AG04449 (cell line): ENCODE measurements around the gene SPATA45.

ENCODE experiments used
- CTCF ChIA-PET: fragments of 350-600 bp; formaldehyde crosslinking; extraction: SDS; loops from one replicate; lab custom pipeline; 2021; ENCODE audit warnings: antibody characterized with exemption; lab: Yijun Ruan, JAX
- POLR2A ChIA-PET: fragments of 400-600, 350-600 bp; formaldehyde crosslinking; extraction: SDS; loops from one replicate; lab custom pipeline; 2020; ENCODE audit warnings: antibody characterized with exemption, inconsistent platforms; lab: Yijun Ruan, JAX
- DNase-seq: peaks from one replicate; pipeline ENCODE4 v3.0.0-alpha.2; 2010; ENCODE audit warnings: low read depth, low spot score
- H3K4me3 ChIP-seq: 2 replicates; pipeline ENCODE4 v1.5.1; 2011; ENCODE audit warnings: low read depth, mild to moderate bottlenecking, control low read depth, low read length
- TF ChIP-seq, protein P1 (sequence below): IDR thresholded peaks from one replicate; pipeline ENCODE4 v1.5.1; 2011; ENCODE audit warnings: mild to moderate bottlenecking, moderate library complexity, low read length, control low read depth, inconsistent platforms; ENCODE audit not compliant: insufficient read depth; ENCODE audit errors: missing control alignments

Gene SPATA45

GRCh38 chr1:212847549-212847948 is at the start of gene SPATA45:
TSS of gene SPATA45 (minus strand) at chr1:212847649. CDS start at chr1:212836149, 11,500 bp downstream.
- no peak for DNase-seq
- POLR2A ChIA-PET: interaction anchor here (0.6 kb wide), 1 partner anchor 32 kb away, joined by 4 read pairs; no protein-coding TSS in a partner anchor
- CTCF ChIA-PET: no interaction called here
- TF ChIP-seq, protein P1, sequence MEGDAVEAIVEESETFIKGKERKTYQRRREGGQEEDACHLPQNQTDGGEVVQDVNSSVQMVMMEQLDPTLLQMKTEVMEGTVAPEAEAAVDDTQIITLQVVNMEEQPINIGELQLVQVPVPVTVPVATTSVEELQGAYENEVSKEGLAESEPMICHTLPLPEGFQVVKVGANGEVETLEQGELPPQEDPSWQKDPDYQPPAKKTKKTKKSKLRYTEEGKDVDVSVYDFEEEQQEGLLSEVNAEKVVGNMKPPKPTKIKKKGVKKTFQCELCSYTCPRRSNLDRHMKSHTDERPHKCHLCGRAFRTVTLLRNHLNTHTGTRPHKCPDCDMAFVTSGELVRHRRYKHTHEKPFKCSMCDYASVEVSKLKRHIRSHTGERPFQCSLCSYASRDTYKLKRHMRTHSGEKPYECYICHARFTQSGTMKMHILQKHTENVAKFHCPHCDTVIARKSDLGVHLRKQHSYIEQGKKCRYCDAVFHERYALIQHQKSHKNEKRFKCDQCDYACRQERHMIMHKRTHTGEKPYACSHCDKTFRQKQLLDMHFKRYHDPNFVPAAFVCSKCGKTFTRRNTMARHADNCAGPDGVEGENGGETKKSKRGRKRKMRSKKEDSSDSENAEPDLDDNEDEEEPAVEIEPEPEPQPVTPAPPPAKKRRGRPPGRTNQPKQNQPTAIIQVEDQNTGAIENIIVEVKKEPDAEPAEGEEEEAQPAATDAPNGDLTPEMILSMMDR: no peak
- H3K4me3 ChIP-seq: no peak within 1 kb of the TSS

- no peak overlapping the region for H3K4me3 ChIP-seq
- POLR2A ChIA-PET: no interaction called here
- TF ChIP-seq, protein P1: no peak
- CTCF ChIA-PET: no interaction called here
- no peak for DNase-seq
These were observed 44.7 kb upstream of the SPATA45 start for GRCh38 chr1:212892108-212892507.

GRCh38 chr1:212884592-212884991 is 37.1 kb upstream of the SPATA45 start:
- TF ChIP-seq, protein P1: no peak
- ChIA-PET POLR2A (no interaction called here), CTCF (no interaction called here)
- H3K4me3 ChIP-seq: no peak overlapping the region
- DNase-seq: no peak

GRCh38 chr1:212879947-212880690 is 32.7 kb upstream of the SPATA45 start:
- TF ChIP-seq, protein P1: no peak
- H3K4me3 ChIP-seq: no peak overlapping the region
- DNase-seq: no peak
- POLR2A ChIA-PET: interaction anchor here (0.6 kb wide), 1 partner anchor 32 kb away, joined by 4 read pairs; no protein-coding TSS in a partner anchor
- CTCF ChIA-PET: no interaction called here

DNA sequence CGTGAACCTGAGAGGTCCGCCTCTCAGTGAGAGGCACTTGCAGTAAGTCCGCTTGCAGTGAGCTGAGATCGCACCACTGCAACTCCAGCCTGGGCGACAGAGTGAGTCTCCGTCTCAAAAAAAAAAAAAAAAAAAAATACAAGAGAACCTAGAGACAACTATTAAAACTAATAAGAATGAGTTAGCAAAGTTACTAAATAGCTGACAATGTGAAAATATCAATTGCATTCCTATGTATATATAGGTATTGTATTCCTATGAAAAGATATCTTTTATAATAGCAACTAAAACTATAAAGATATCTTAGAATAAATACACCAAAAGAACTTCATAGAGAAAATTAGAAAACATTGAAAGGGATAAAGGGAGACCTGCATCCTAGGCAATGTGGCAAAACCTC is 31.0 kb upstream of the SPATA45 start:
- TF ChIP-seq, protein P1: no peak
- no peak for DNase-seq
- ChIA-PET POLR2A (interaction anchor here (0.6 kb wide), 1 partner anchor 178 kb away, joined by 3 read pairs; no protein-coding TSS in a partner anchor), CTCF (interaction anchor here (1.2 to 1.4 kb wide), 2 partner anchors 21 to 117 kb away, joined by 3 read pairs; no protein-coding TSS in a partner anchor)
- no peak overlapping the region for H3K4me3 ChIP-seq

GRCh38 chr1:212873518-212873917 is 26.1 kb upstream of the SPATA45 start:
- no peak for DNase-seq
- POLR2A ChIA-PET: no interaction called here
- TF ChIP-seq, protein P1: no peak
- CTCF ChIA-PET: interaction anchor here (1.4 kb wide), 1 partner anchor 9 kb away, joined by 4 read pairs; no protein-coding TSS in a partner anchor
- no peak overlapping the region for H3K4me3 ChIP-seq
